IMR-90 (cell line): ENCODE data around the gene ITPK1. TPM values are rescaled to one million over a fixed set of nuclear protein-coding genes. Genes with fewer than 3 reads are reported as not detected.

Experiments
- ATAC-seq: fragments of 200-7000 bp; cut with Tn5 transposase; 2 replicates; pipeline ENCODE4 v1.9.1; 2020; ENCODE audit warnings: low read depth, mild to moderate bottlenecking, moderate library complexity
- BruUV-seq: library from RNA; stranded (reverse); fragments of 400-500 nt; replicated peaks from 2 replicates; lab custom pipeline; 2021; lab: Mats Ljungman, UMichigan
- CTCF ChIA-PET: fragments of 300-600 bp; formaldehyde crosslinking; extraction: SDS; loops from one replicate; lab custom pipeline; 2021; ENCODE audit warnings: antibody characterized with exemption; lab: Yijun Ruan, JAX
- POLR2A ChIA-PET: fragments of 300-600 bp; sonication (Branson Sonifier 250); formaldehyde crosslinking; loops from one replicate; lab custom pipeline; 2022; ENCODE audit warnings: antibody characterized with exemption; ENCODE audit not compliant: unreplicated experiment; lab: Charles Lee
- DNase-seq: peaks from one replicate; pipeline ENCODE4 v3.0.0; 2013
- H2AFZ ChIP-seq: replicated peaks from 2 replicates; pipeline ENCODE3; 2013; ENCODE audit warnings: low read length, mild to moderate bottlenecking; ENCODE audit not compliant: poor library complexity
- H2AK5ac ChIP-seq: 2 replicates; pipeline ENCODE4 v1.6.1; 2013; ENCODE audit warnings: low read depth, low read length, inconsistent platforms
- H2AK9ac ChIP-seq: replicated peaks from 2 replicates; pipeline ENCODE3; 2013; ENCODE audit warnings: mild to moderate bottlenecking, low read depth, low read length, moderate library complexity; ENCODE audit not compliant: poor library complexity
- H2BK120ac ChIP-seq: 2 replicates; pipeline ENCODE4 v1.6.1; 2013; ENCODE audit warnings: low read depth, low read length, inconsistent platforms
- H2BK15ac ChIP-seq: 3 replicates; pipeline ENCODE4 v1.6.1; 2013; ENCODE audit warnings: low read depth, low read length, inconsistent platforms
- H2BK20ac ChIP-seq: 2 replicates; pipeline ENCODE4 v1.6.1; 2013; ENCODE audit warnings: low read depth, mild to moderate bottlenecking, inconsistent platforms, low read length, moderate library complexity
- H2BK5ac ChIP-seq: 2 replicates; pipeline ENCODE4 v1.6.1; 2013; ENCODE audit warnings: mild to moderate bottlenecking, low read depth, low read length, inconsistent platforms; ENCODE audit not compliant: poor library complexity, severe bottlenecking
- H3K14ac ChIP-seq: replicated peaks from 2 replicates; pipeline ENCODE4 v1.6.1; 2013; ENCODE audit warnings: low read depth, low read length, inconsistent platforms
- H3K18ac ChIP-seq: 2 replicates; pipeline ENCODE4 v1.6.1; 2013; ENCODE audit warnings: low read depth, low read length, control low read depth
- H3K23ac ChIP-seq: 2 replicates; pipeline ENCODE4 v1.6.1; 2013; ENCODE audit warnings: low read depth, low read length, inconsistent platforms
- H3K27ac ChIP-seq: 2 replicates; pipeline ENCODE4 v1.5.1; 2013; ENCODE audit warnings: mild to moderate bottlenecking, control low read depth, low read length; ENCODE audit not compliant: insufficient read depth
- H3K27me3 ChIP-seq: 2 replicates; pipeline ENCODE4 v1.6.1; 2013; ENCODE audit warnings: low read length; ENCODE audit not compliant: control insufficient read depth, insufficient read depth
- H3K36me3 ChIP-seq: 2 replicates; pipeline ENCODE4 v1.6.1; 2013; ENCODE audit warnings: low read length, mixed read lengths; ENCODE audit not compliant: control insufficient read depth, insufficient read depth
- H3K4ac ChIP-seq: 2 replicates; pipeline ENCODE4 v1.6.1; 2013; ENCODE audit warnings: low read depth, low read length, inconsistent platforms
- H3K4me1 ChIP-seq: 2 replicates; pipeline ENCODE4 v1.6.1; 2013; ENCODE audit warnings: low read length, mixed read lengths; ENCODE audit not compliant: control insufficient read depth, insufficient read depth
- H3K4me2 ChIP-seq: 2 replicates; pipeline ENCODE4 v1.6.1; 2013; ENCODE audit warnings: low read depth, mild to moderate bottlenecking, control low read depth, low read length, moderate library complexity
- H3K4me3 ChIP-seq: 2 replicates; pipeline ENCODE4 v1.5.1; 2013; ENCODE audit warnings: low read depth, mild to moderate bottlenecking, control low read depth, low read length, moderate library complexity; ENCODE audit not compliant: insufficient read depth
- H3K56ac ChIP-seq: 2 replicates; pipeline ENCODE4 v1.6.1; 2013; ENCODE audit warnings: low read length, inconsistent platforms; ENCODE audit not compliant: insufficient read depth; ENCODE audit errors: extremely low read depth
- H3K79me1 ChIP-seq, 2 experiments: 2 replicates each; pipeline ENCODE4 v1.6.1; 2013; ENCODE audit warnings: low read length in 2 of 2, inconsistent platforms in 1 of 2, low read depth in 1 of 2
- H3K9ac ChIP-seq: 2 replicates; pipeline ENCODE4 v1.6.1; 2013; ENCODE audit warnings: low read depth, low read length, control low read depth
- H3K9me1 ChIP-seq: 2 replicates; pipeline ENCODE4 v1.6.1; 2013; ENCODE audit warnings: low read length, inconsistent platforms; ENCODE audit not compliant: insufficient read depth
- H3K9me3 ChIP-seq: 2 replicates; pipeline ENCODE4 v1.6.1; 2013; ENCODE audit warnings: low read length; ENCODE audit not compliant: control insufficient read depth, insufficient read depth
- H4K20me1 ChIP-seq: 2 replicates; pipeline ENCODE4 v1.6.1; 2013; ENCODE audit warnings: low read length, inconsistent platforms; ENCODE audit not compliant: insufficient read depth
- H4K5ac ChIP-seq: 2 replicates; pipeline ENCODE4 v1.6.1; 2013; ENCODE audit warnings: mild to moderate bottlenecking, low read depth, low read length, control low read depth
- H4K8ac ChIP-seq, 2 experiments: 2 replicates each; pipeline ENCODE4 v1.6.1; 2013; ENCODE audit warnings: low read depth in 2 of 2, low read length in 2 of 2, control low read depth in 1 of 2, inconsistent platforms in 1 of 2
- H4K91ac ChIP-seq: 2 replicates; pipeline ENCODE4 v1.6.1; 2013; ENCODE audit warnings: low read depth, low read length, inconsistent platforms; ENCODE audit not compliant: insufficient read depth
- BHLHE40 ChIP-seq: fragments of 150-350 bp; IDR thresholded peaks from 2 replicates; pipeline ENCODE4 v1.6.1; 2016; ENCODE audit warnings: mild to moderate bottlenecking, low read depth, low read length
- CEBPB ChIP-seq: IDR thresholded peaks from 2 replicates; pipeline ENCODE4 v1.6.1; 2012; ENCODE audit warnings: low read depth, low read length, improper control_type of control experiment
- CHD1 ChIP-seq: IDR thresholded peaks from 2 replicates; pipeline ENCODE4 v1.6.1; 2012; ENCODE audit warnings: low read depth, low read length, improper control_type of control experiment
- FOS ChIP-seq: fragments of 150-350 bp; IDR thresholded peaks from 2 replicates; pipeline ENCODE4 v1.6.1; 2016; ENCODE audit warnings: low read depth, low read length
- MAFK ChIP-seq: IDR thresholded peaks from 2 replicates; pipeline ENCODE4 v1.6.1; 2012; ENCODE audit warnings: low read depth, low read length, improper control_type of control experiment
- MAZ ChIP-seq: IDR thresholded peaks from 2 replicates; pipeline ENCODE4 v1.6.1; 2012; ENCODE audit warnings: low read depth, mild to moderate bottlenecking, low read length, improper control_type of control experiment, moderate library complexity, borderline replicate concordance
- MXI1 ChIP-seq: IDR thresholded peaks from 2 replicates; pipeline ENCODE4 v1.6.1; 2012; ENCODE audit warnings: low read depth, mild to moderate bottlenecking, low read length, moderate library complexity, borderline replicate concordance
- NFE2L2 ChIP-seq: fragments of 150-350 bp; IDR thresholded peaks from 2 replicates; pipeline ENCODE4 v1.6.1; 2016; ENCODE audit warnings: low read depth, mild to moderate bottlenecking, low read length
- POLR2A ChIP-seq: IDR thresholded peaks from 2 replicates; pipeline ENCODE4 v1.6.1; 2012; ENCODE audit warnings: mild to moderate bottlenecking, low read depth, low read length
- RAD21 ChIP-seq: IDR thresholded peaks from 2 replicates; pipeline ENCODE4 v1.6.1; 2012; ENCODE audit warnings: low read length, improper control_type of control experiment
- RCOR1 ChIP-seq: IDR thresholded peaks from 2 replicates; pipeline ENCODE4 v1.6.1; 2012; ENCODE audit warnings: mild to moderate bottlenecking, low read length, improper control_type of control experiment; ENCODE audit not compliant: insufficient replicate concordance
- RFX5 ChIP-seq: IDR thresholded peaks from 2 replicates; pipeline ENCODE4 v1.8.0; 2012; ENCODE audit warnings: low read depth, mild to moderate bottlenecking, low read length, moderate library complexity
- SMC3 ChIP-seq: fragments of 150-350 bp; IDR thresholded peaks from 2 replicates; pipeline ENCODE4 v1.6.1; 2016; ENCODE audit warnings: low read depth, mild to moderate bottlenecking, antibody characterized with exemption, low read length, moderate library complexity
- WGBS, 2 experiments: methylation state at CpG; one replicate each; pipeline versions ENCODE4 v1.1.5 to v1.1.7; 2013; ENCODE audit warnings: missing lambda C conversion rate in 2 of 2; ENCODE audit not compliant: insufficient read length in 1 of 2; ENCODE audit errors: extremely low coverage in 2 of 2; 5-methylcytosine and 5-hydroxymethylcytosine counted together
- dilution Hi-C: fragments of 300-500 bp; cut with HindIII; formaldehyde crosslinking; loops from one replicate; pipeline ENCODE4 v1.14.3; 2018; ENCODE audit warnings: low sequenced_read_pairs; ENCODE audit not compliant: unreplicated experiment
- in situ Hi-C: fragments of 300-500 bp; cut with MboI; formaldehyde crosslinking; loops from 3 replicates; pipeline ENCODE4 v1.14.3; 2019; ENCODE audit warnings: low sequenced_read_pairs, inconsistent platforms, mixed read lengths
- intact Hi-C: fragments of 100-400 bp; cut with micrococcal nuclease; formaldehyde crosslinking; loops from 2 replicates; pipeline ENCODE4 v1.10.0; 2022
- polyA plus RNA-seq, 3 experiments: library from polyadenylated mRNA; depleted of rRNA; stranded (reverse); fragments of >200 nt; gene quantifications; 2 replicates each; pipeline ENCODE4 v1.2.3, GENCODE V29; 2012; ENCODE audit warnings: low replicate concordance in 1 of 3
- total RNA-seq: library from RNA; depleted of rRNA; stranded (reverse); fragments of >200 nt; gene quantifications from 2 replicates; pipeline ENCODE4 v1.2.3, GENCODE V29; 2012
- TF ChIP-seq, protein P1 (sequence below): conservative IDR thresholded peaks from 2 replicates; pipeline ENCODE4 v1.5.1; 2012; ENCODE audit warnings: mild to moderate bottlenecking, low read depth, low read length, improper control_type of control experiment
- TF ChIP-seq, protein P2 (sequence below): fragments of 150-350 bp; IDR thresholded peaks from 2 replicates; pipeline ENCODE4 v1.6.1; 2016; ENCODE audit warnings: low read depth, mild to moderate bottlenecking, low read length, moderate library complexity, borderline replicate concordance

The ITPK1 gene
- total and polyA plus RNA-seq, 2 of the 4 experiments (the other 2 are of a cell fraction) = 21.7 to 26.9 TPM

DNA sequence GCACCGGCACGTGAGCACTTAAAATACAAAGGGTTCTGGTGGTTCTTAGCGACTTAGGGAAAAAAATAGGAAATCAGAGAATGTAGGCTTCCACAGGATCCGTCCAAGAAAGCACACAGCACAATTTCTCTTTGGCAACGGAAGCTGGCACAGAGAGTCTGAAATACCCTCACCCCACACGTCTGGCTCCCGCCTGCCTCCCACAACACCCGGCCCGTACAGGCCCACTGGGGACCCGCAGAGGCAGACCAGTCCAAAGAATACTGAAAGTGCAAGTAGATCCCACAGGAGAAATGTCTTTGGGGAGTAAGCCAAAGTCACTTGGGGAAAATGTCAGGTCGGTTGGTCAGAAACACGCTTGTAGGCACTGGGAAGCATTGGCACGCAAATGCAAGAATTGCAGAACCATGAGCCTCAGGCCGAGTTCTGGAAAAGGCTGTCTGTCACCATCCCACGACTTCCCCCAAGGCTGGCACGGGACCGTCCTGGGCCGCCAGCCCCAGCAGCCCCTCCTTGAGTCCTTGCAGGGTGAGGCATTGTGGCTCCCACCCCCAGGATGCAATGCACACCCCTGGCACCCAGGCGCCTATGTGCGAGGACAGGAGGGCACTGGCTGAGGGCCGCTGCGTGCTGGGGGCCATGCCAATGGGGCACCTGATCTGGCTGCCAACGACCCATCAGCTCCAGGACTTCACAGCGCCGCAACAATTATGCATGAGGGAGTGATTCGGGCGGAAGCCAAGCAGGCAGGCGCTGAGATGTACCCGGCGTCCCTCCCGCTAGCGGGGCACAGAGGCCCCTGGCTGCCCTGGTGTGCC lies 163.0 kb downstream of the ITPK1 start:
- intact Hi-C loops (loop anchor here (1.0 to 2.0 kb wide), 3 partner anchors 161 to 226 kb away; no protein-coding TSS in a partner anchor), in situ Hi-C loops (loop anchor here (5.0 kb wide), 1 partner anchor 185 kb away; no protein-coding TSS in a partner anchor), dilution Hi-C loops (no loop called here)
- Histone ChIP-seq H4K91ac (no peak overlapping the region), H2AFZ (no peak overlapping the region), H3K27ac (no peak overlapping the region), H3K79me1 (no peaks in the 10 kb centered on the region), H2BK20ac (no peak overlapping the region), H3K4ac (no peak overlapping the region), H2BK120ac (no peak overlapping the region), H2BK15ac (no peak overlapping the region), H3K4me3 (no peak overlapping the region), H2AK5ac (no peak overlapping the region), H4K8ac (no peak overlapping the region), H3K4me2 (no peak overlapping the region), H3K56ac (no peak overlapping the region), H2BK5ac (no peak overlapping the region), H4K20me1 (no peaks in the 10 kb centered on the region; the same call in 1 of the 2 replicates), H2AK9ac (no peak overlapping the region), H3K36me3 (no peaks in the 10 kb centered on the region), H3K18ac (no peak overlapping the region), H3K14ac (no peak overlapping the region), H3K9ac (no peak overlapping the region), H4K5ac (no peak overlapping the region), H3K9me3 (no peaks in the 10 kb centered on the region), H3K27me3 (no peaks in the 10 kb centered on the region), H3K9me1 (no peaks in the 10 kb centered on the region), H3K23ac (no peak overlapping the region), H3K4me1 (no peaks in the 10 kb centered on the region)
- BruUV-seq = no TSS peak
- no peak for DNase-seq
- ChIA-PET CTCF (interaction anchor here (0.6 to 1.8 kb wide), 6 partner anchors 10 to 224 kb away, joined by 3 to 11 read pairs (median 6); no protein-coding TSS in a partner anchor), POLR2A (no interaction called here)
- ATAC-seq = no peak
- WGBS, 2 experiments = 94% methylated on average over 6 of the region's 32 CpGs; no CpG with 5 or more reads in 1 of the 2 experiments
- TF ChIP-seq NFE2L2 = no peak
- TF ChIP-seq, protein P1, sequence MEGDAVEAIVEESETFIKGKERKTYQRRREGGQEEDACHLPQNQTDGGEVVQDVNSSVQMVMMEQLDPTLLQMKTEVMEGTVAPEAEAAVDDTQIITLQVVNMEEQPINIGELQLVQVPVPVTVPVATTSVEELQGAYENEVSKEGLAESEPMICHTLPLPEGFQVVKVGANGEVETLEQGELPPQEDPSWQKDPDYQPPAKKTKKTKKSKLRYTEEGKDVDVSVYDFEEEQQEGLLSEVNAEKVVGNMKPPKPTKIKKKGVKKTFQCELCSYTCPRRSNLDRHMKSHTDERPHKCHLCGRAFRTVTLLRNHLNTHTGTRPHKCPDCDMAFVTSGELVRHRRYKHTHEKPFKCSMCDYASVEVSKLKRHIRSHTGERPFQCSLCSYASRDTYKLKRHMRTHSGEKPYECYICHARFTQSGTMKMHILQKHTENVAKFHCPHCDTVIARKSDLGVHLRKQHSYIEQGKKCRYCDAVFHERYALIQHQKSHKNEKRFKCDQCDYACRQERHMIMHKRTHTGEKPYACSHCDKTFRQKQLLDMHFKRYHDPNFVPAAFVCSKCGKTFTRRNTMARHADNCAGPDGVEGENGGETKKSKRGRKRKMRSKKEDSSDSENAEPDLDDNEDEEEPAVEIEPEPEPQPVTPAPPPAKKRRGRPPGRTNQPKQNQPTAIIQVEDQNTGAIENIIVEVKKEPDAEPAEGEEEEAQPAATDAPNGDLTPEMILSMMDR = no peak
- no peak for TF ChIP-seq POLR2A
- no peak for TF ChIP-seq SMC3
- TF ChIP-seq RCOR1 = no peak
- TF ChIP-seq RAD21 = no peak
- TF ChIP-seq MAFK = no peak
- no peak for TF ChIP-seq MXI1
- TF ChIP-seq MAZ = no peak
- TF ChIP-seq BHLHE40 = no peak
- TF ChIP-seq FOS = no peak
- TF ChIP-seq, protein P2, sequence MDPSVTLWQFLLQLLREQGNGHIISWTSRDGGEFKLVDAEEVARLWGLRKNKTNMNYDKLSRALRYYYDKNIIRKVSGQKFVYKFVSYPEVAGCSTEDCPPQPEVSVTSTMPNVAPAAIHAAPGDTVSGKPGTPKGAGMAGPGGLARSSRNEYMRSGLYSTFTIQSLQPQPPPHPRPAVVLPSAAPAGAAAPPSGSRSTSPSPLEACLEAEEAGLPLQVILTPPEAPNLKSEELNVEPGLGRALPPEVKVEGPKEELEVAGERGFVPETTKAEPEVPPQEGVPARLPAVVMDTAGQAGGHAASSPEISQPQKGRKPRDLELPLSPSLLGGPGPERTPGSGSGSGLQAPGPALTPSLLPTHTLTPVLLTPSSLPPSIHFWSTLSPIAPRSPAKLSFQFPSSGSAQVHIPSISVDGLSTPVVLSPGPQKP = no peak
- TF ChIP-seq CEBPB = no peak
- no peak for TF ChIP-seq RFX5
- no peak for TF ChIP-seq CHD1
